Measurements from ENCODE around the gene SPAG9.

The SPAG9 gene

GRCh38 chr17:50957600-50958575 is 162.8 kb downstream of the SPAG9 start:
- H2BK5ac ChIP-seq (ENCODE audit: low read depth, low read length, poor library complexity, severe bottlenecking), result no peak overlapping the region
- no peak overlapping the region for H2BK15ac ChIP-seq (ENCODE audit: low read depth, poor library complexity, severe bottlenecking)
- no peak overlapping the region for H3K4ac ChIP-seq (ENCODE audit: low read depth in 1 of 2, low read length in 2 of 2)
- H3K9me3 ChIP-seq (ENCODE audit: control insufficient read depth, low read length), result no peaks in the 10 kb centered on the region
- no peak overlapping the region for H3K4me3 ChIP-seq (ENCODE audit: insufficient read depth in 1 of 2, low read depth in 1 of 2, low read length in 2 of 2)
- H2BK120ac ChIP-seq (ENCODE audit: low read depth, low read length), result no peak overlapping the region
- H3K9ac ChIP-seq (ENCODE audit: low read length), result no peak overlapping the region
- no peak overlapping the region for H3K4me2 ChIP-seq (ENCODE audit: low read length, poor library complexity, severe bottlenecking)
- no peak overlapping the region for H3K23ac ChIP-seq (ENCODE audit: low read length in 2 of 2)
- no peak overlapping the region for H2AK5ac ChIP-seq (ENCODE audit: low read length, severe bottlenecking)
- H3K79me1 ChIP-seq (replicated peaks; ENCODE audit: low read length, poor library complexity, severe bottlenecking), result peaks cover 3% of the 10 kb centered on the region
- no peak overlapping the region for H4K8ac ChIP-seq (ENCODE audit: low read length)
- no peak for DNase-seq
- WGBS, result 94% methylated on average over 15 of the region's 15 CpGs
- H3K18ac ChIP-seq (ENCODE audit: low read depth in 1 of 2, low read length in 2 of 2), result no peak overlapping the region
- H3K27ac ChIP-seq (ENCODE audit: low read length, poor library complexity, severe bottlenecking), result no peak overlapping the region
- no peaks in the 10 kb centered on the region for H3K27me3 ChIP-seq (ENCODE audit: control insufficient read depth in 1 of 2, insufficient read depth in 1 of 2, low read length in 2 of 2)
- H3K4me1 ChIP-seq (ENCODE audit: control insufficient read depth, insufficient read depth, low read depth, low read length), result peaks cover 30% of the 10 kb centered on the region
- H2BK12ac ChIP-seq (ENCODE audit: low read length in 2 of 2), result no peak overlapping the region
- no peak overlapping the region for H3K14ac ChIP-seq (ENCODE audit: low read length in 2 of 2)
- no peak overlapping the region for H4K91ac ChIP-seq (ENCODE audit: low read length)
- no peak overlapping the region for H2AFZ ChIP-seq (ENCODE audit: low read depth, low read length)
- H3K36me3 ChIP-seq (ENCODE audit: control insufficient read depth in 1 of 2, insufficient read depth in 2 of 2, low read depth in 1 of 2, low read length in 2 of 2), result peaks cover 0 to 42% of the 10 kb centered on the region in 2 experiments

GRCh38 chr17:50956750-50957523 is 163.7 kb downstream of the SPAG9 start:
- Histone ChIP-seq H2BK15ac (ENCODE audit: low read depth, poor library complexity, severe bottlenecking) (no peak overlapping the region), H3K4me1 (ENCODE audit: control insufficient read depth, insufficient read depth, low read depth, low read length) (peaks cover 33% of the 10 kb centered on the region), H3K9ac (ENCODE audit: low read length) (peak overlapping the region; percentile 51), H3K27me3 (ENCODE audit: control insufficient read depth in 1 of 2, insufficient read depth in 1 of 2, low read length in 2 of 2) (no peaks in the 10 kb centered on the region), H3K14ac (ENCODE audit: low read length in 2 of 2) (no peak overlapping the region), H2AFZ (ENCODE audit: low read depth, low read length) (no peak overlapping the region), H3K23ac (ENCODE audit: low read length in 2 of 2) (no peak overlapping the region), H3K79me1 (replicated peaks; ENCODE audit: low read length, poor library complexity, severe bottlenecking) (peaks cover 3% of the 10 kb centered on the region), H3K4me2 (ENCODE audit: low read length, poor library complexity, severe bottlenecking) (no peak overlapping the region), H3K27ac (ENCODE audit: low read length, poor library complexity, severe bottlenecking) (no peak overlapping the region), H4K8ac (ENCODE audit: low read length) (peak overlapping the region; percentile 9), H2BK5ac (ENCODE audit: low read depth, low read length, poor library complexity, severe bottlenecking) (no peak overlapping the region), H3K9me3 (ENCODE audit: control insufficient read depth, low read length) (no peaks in the 10 kb centered on the region), H3K4ac (ENCODE audit: low read depth in 1 of 2, low read length in 2 of 2) (peak overlapping the region in 1 of 2 experiments; percentile 26), H3K36me3 (ENCODE audit: control insufficient read depth in 1 of 2, insufficient read depth in 2 of 2, low read depth in 1 of 2, low read length in 2 of 2) (peaks cover 0 to 32% of the 10 kb centered on the region in 2 experiments), H2BK12ac (ENCODE audit: low read length in 2 of 2) (peak overlapping the region in 1 of 2 experiments; percentile 90), H2AK5ac (ENCODE audit: low read length, severe bottlenecking) (peak overlapping the region; percentile 62), H3K18ac (ENCODE audit: low read depth in 1 of 2, low read length in 2 of 2) (no peak overlapping the region), H2BK120ac (ENCODE audit: low read depth, low read length) (no peak overlapping the region), H3K4me3 (ENCODE audit: insufficient read depth in 1 of 2, low read depth in 1 of 2, low read length in 2 of 2) (no peak overlapping the region), H4K91ac (ENCODE audit: low read length) (peak overlapping the region; percentile 34)
- peak; percentile 73 for DNase-seq
- 60% methylated on average over 11 of the region's 13 CpGs for WGBS

GRCh38 chr17:50956409-50956749 is 164.3 kb downstream of the SPAG9 start:
- no peak overlapping the region for H2BK15ac ChIP-seq (ENCODE audit: low read depth, poor library complexity, severe bottlenecking)
- H2AFZ ChIP-seq (ENCODE audit: low read depth, low read length), result no peak overlapping the region
- H3K9me3 ChIP-seq (ENCODE audit: control insufficient read depth, low read length), result no peaks in the 10 kb centered on the region
- H3K79me1 ChIP-seq (replicated peaks; ENCODE audit: low read length, poor library complexity, severe bottlenecking), result peaks cover 3% of the 10 kb centered on the region
- no peak overlapping the region for H3K23ac ChIP-seq (ENCODE audit: low read length in 2 of 2)
- H3K4ac ChIP-seq (ENCODE audit: low read depth in 1 of 2, low read length in 2 of 2), result peak overlapping the region in 1 of 2 experiments; percentile 26
- H3K18ac ChIP-seq (ENCODE audit: low read depth in 1 of 2, low read length in 2 of 2), result peak overlapping the region in 1 of 2 experiments; percentile 34
- H3K4me2 ChIP-seq (ENCODE audit: low read length, poor library complexity, severe bottlenecking), result no peak overlapping the region
- peak overlapping the region; percentile 18 for H4K91ac ChIP-seq (ENCODE audit: low read length)
- no peak overlapping the region for H3K9ac ChIP-seq (ENCODE audit: low read length)
- H2BK5ac ChIP-seq (ENCODE audit: low read depth, low read length, poor library complexity, severe bottlenecking), result no peak overlapping the region
- H3K36me3 ChIP-seq (ENCODE audit: control insufficient read depth in 1 of 2, insufficient read depth in 2 of 2, low read depth in 1 of 2, low read length in 2 of 2), result peaks cover 0 to 27% of the 10 kb centered on the region in 2 experiments
- WGBS, result 83% methylated on average over 4 of the region's 4 CpGs
- H3K27ac ChIP-seq (ENCODE audit: low read length, poor library complexity, severe bottlenecking), result no peak overlapping the region
- no peak overlapping the region for H3K14ac ChIP-seq (ENCODE audit: low read length in 2 of 2)
- peaks cover 35% of the 10 kb centered on the region for H3K4me1 ChIP-seq (ENCODE audit: control insufficient read depth, insufficient read depth, low read depth, low read length)
- H2AK5ac ChIP-seq (ENCODE audit: low read length, severe bottlenecking), result peak overlapping the region; percentile 62
- no peak overlapping the region for H2BK120ac ChIP-seq (ENCODE audit: low read depth, low read length)
- no peak overlapping the region for H4K8ac ChIP-seq (ENCODE audit: low read length)
- H3K27me3 ChIP-seq (ENCODE audit: control insufficient read depth in 1 of 2, insufficient read depth in 1 of 2, low read length in 2 of 2), result no peaks in the 10 kb centered on the region
- DNase-seq, result no peak
- peak overlapping the region in 1 of 2 experiments; percentile 90 for H2BK12ac ChIP-seq (ENCODE audit: low read length in 2 of 2)
- no peak overlapping the region for H3K4me3 ChIP-seq (ENCODE audit: insufficient read depth in 1 of 2, low read depth in 1 of 2, low read length in 2 of 2)

GRCh38 chr17:50955667-50956120 is 165.0 kb downstream of the SPAG9 start:
- Histone ChIP-seq H3K9ac (ENCODE audit: low read length) (peak overlapping the region; percentile 15), H2BK120ac (ENCODE audit: low read depth, low read length) (no peak overlapping the region), H3K27me3 (ENCODE audit: control insufficient read depth in 1 of 2, insufficient read depth in 1 of 2, low read length in 2 of 2) (no peaks in the 10 kb centered on the region), H2BK12ac (ENCODE audit: low read length in 2 of 2) (peak overlapping the region; percentile 93 to 95), H3K4me1 (ENCODE audit: control insufficient read depth, insufficient read depth, low read depth, low read length) (peaks cover 37% of the 10 kb centered on the region), H3K4me3 (ENCODE audit: insufficient read depth in 1 of 2, low read depth in 1 of 2, low read length in 2 of 2) (no peak overlapping the region), H2BK5ac (ENCODE audit: low read depth, low read length, poor library complexity, severe bottlenecking) (no peak overlapping the region), H3K4ac (ENCODE audit: low read depth in 1 of 2, low read length in 2 of 2) (no peak overlapping the region), H3K27ac (ENCODE audit: low read length, poor library complexity, severe bottlenecking) (no peak overlapping the region), H3K79me1 (replicated peaks; ENCODE audit: low read length, poor library complexity, severe bottlenecking) (peaks cover 3% of the 10 kb centered on the region), H3K4me2 (ENCODE audit: low read length, poor library complexity, severe bottlenecking) (no peak overlapping the region), H4K8ac (ENCODE audit: low read length) (peak overlapping the region; percentile 83), H3K18ac (ENCODE audit: low read depth in 1 of 2, low read length in 2 of 2) (peak overlapping the region in 1 of 2 experiments; percentile 72), H3K9me3 (ENCODE audit: control insufficient read depth, low read length) (no peaks in the 10 kb centered on the region), H2BK15ac (ENCODE audit: low read depth, poor library complexity, severe bottlenecking) (no peak overlapping the region), H3K36me3 (ENCODE audit: control insufficient read depth in 1 of 2, insufficient read depth in 2 of 2, low read depth in 1 of 2, low read length in 2 of 2) (peaks cover 0 to 20% of the 10 kb centered on the region in 2 experiments), H2AK5ac (ENCODE audit: low read length, severe bottlenecking) (peak overlapping the region; percentile 98), H3K14ac (ENCODE audit: low read length in 2 of 2) (no peak overlapping the region), H4K91ac (ENCODE audit: low read length) (peak overlapping the region; percentile 84), H2AFZ (ENCODE audit: low read depth, low read length) (no peak overlapping the region), H3K23ac (ENCODE audit: low read length in 2 of 2) (no peak overlapping the region)
- DNase-seq, result no peak
- WGBS, result 69% methylated on average over 4 of the region's 8 CpGs
